Stomach (tissue), 9 donors: Measurements from ENCODE around the gene MYO9B. TPM values are rescaled to one million over a fixed set of nuclear protein-coding genes. Genes with fewer than 3 reads are reported as not detected.
A peak's percentile ranks its signal among the peaks of the same experiment; 100 is the strongest.

ENCODE experiments used
- DNase-seq, 2 donors: peaks; one replicate each; pipeline versions ENCODE4 v3.0.0 to v3.0.0-alpha.2; 2013 to 2019
- H3K27ac ChIP-seq, 5 donors: fragments of 200-600 bp in 4 of 5; sonication (generic) in 4 of 5; one replicate each; pipeline ENCODE4 v1.5.1; 2013 to 2019; ENCODE audit warnings: mild to moderate bottlenecking in 1 of 5, moderate library complexity in 1 of 5
- H3K27me3 ChIP-seq, 3 donors: fragments of 200-600 bp; sonication (generic); one replicate each; pipeline ENCODE4 v1.5.1; 2017 to 2019; ENCODE audit warnings: mixed run types in 1 of 3
- H3K36me3 ChIP-seq, 4 donors: fragments of 200-600 bp; sonication (generic); 1 replicate in 3 of 4; 2 replicates in 1 of 4; pipeline ENCODE4 v1.5.1; 2016 to 2019
- H3K4me1 ChIP-seq, 4 donors: fragments of 200-600 bp; sonication (generic); one replicate each; pipeline ENCODE4 v1.5.1; 2016 to 2019
- H3K4me3 ChIP-seq, 4 donors: fragments of 200-600 bp; sonication (generic) in 3 of 4; one replicate each; pipeline ENCODE4 v1.5.1; 2016 to 2019; ENCODE audit warnings: mild to moderate bottlenecking in 1 of 4
- H3K9me3 ChIP-seq, 4 donors: fragments of 200-600 bp; sonication (generic); one replicate each; pipeline ENCODE4 v1.5.1; 2016 to 2019
- EP300 ChIP-seq: sonication (generic); formaldehyde crosslinking; IDR thresholded peaks from one replicate; pipeline ENCODE4 v1.6.1; 2017; ENCODE audit warnings: antibody characterized with exemption
- POLR2A ChIP-seq, 4 donors: fragments of 450-650 bp; IDR thresholded peaks; one replicate each; pipeline ENCODE4 v1.6.1; 2016; ENCODE audit warnings: antibody characterized with exemption in 4 of 4, control low read depth in 2 of 4, mild to moderate bottlenecking in 1 of 4, moderate library complexity in 1 of 4
- POLR2AphosphoS5 ChIP-seq, 3 donors: sonication (generic); formaldehyde crosslinking; IDR thresholded peaks; one replicate each; pipeline ENCODE4 v1.6.1; 2016; ENCODE audit warnings: antibody characterized with exemption in 3 of 3
- WGBS, 5 donors: extraction: QIAGEN DNeasy Blood & Tissue Kit in 3 of 5; methylation state at CpG; one replicate each; pipeline versions ENCODE4 v1.1.5 to v1.1.7; 2013 to 2018; 5-methylcytosine and 5-hydroxymethylcytosine counted together
- intact Hi-C: fragments of 100-400 bp; cut with DNase I; formaldehyde crosslinking; loops from one replicate; pipeline ENCODE4 v1.15.1; 2023; ENCODE audit warnings: low total_unique reads
- polyA plus RNA-seq, 3 donors: library from polyadenylated mRNA; stranded (reverse); fragments of 200-250 nt; gene quantifications; one replicate each; pipeline ENCODE4 v1.2.3, GENCODE V29; 2013
- total RNA-seq, 5 donors: library from RNA; depleted of rRNA; stranded (reverse); fragments of >200 nt; gene quantifications; one replicate each; pipeline versions ENCODE4 v1.1.0 to v1.2.3, GENCODE V29; 2014 to 2016
- TF ChIP-seq, protein P1 (sequence below), 7 experiments: fragments of 450-650 bp in 4 of 7; fragments of 200-600 bp in 3 of 7; sonication (generic) in 3 of 7; IDR thresholded peaks; one replicate each; pipeline ENCODE4 v1.5.1; 2016 to 2019; ENCODE audit warnings: antibody characterized with exemption in 7 of 7, control low read depth in 2 of 7, mild to moderate bottlenecking in 1 of 7
- donor health status: healthy with polysubstance abuse.
- donor health status: Bipolar disorder and iron deficiency.
- donor health status: healthy.

Gene MYO9B
- total and polyA plus RNA-seq, 8 donors = 30.2 to 265 (median 62.5) TPM

DNA sequence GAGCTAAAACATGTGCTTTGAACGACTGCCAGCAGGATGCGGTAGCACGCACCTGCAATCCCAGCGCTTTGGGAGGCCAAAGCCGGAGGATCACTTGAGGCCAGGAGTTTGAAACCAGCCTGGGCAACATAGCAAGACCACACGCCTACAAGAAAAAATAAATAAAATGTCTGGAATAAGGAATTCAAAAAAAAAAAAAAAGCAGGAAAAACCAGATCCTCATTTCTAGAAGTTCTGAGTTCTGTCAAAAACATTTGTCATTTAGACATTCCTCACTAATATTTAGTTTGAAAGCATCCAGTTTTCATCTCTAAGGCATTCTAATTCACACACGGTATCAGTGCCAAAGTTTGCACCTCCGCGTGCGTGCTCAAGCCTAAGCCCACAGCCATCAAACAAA lies 102.7 kb downstream of the MYO9B start:
- Histone ChIP-seq H3K27ac (no peak overlapping the region), H3K4me1 (peaks cover 0 to 6% (median 0%) of the 10 kb centered on the region in 4 donors), H3K27me3 (no peaks in the 10 kb centered on the region), H3K36me3 (peaks cover 51 to 97% (median 92%) of the 10 kb centered on the region in 4 donors), H3K9me3 (no peaks in the 10 kb centered on the region), H3K4me3 (no peak overlapping the region)
- no peak for DNase-seq
- 89 to 97% (median 95%) methylated on average over 10 of the region's 10 CpGs for WGBS, 5 donors
- intact Hi-C loops = no loop called here
- TF ChIP-seq, protein P1, sequence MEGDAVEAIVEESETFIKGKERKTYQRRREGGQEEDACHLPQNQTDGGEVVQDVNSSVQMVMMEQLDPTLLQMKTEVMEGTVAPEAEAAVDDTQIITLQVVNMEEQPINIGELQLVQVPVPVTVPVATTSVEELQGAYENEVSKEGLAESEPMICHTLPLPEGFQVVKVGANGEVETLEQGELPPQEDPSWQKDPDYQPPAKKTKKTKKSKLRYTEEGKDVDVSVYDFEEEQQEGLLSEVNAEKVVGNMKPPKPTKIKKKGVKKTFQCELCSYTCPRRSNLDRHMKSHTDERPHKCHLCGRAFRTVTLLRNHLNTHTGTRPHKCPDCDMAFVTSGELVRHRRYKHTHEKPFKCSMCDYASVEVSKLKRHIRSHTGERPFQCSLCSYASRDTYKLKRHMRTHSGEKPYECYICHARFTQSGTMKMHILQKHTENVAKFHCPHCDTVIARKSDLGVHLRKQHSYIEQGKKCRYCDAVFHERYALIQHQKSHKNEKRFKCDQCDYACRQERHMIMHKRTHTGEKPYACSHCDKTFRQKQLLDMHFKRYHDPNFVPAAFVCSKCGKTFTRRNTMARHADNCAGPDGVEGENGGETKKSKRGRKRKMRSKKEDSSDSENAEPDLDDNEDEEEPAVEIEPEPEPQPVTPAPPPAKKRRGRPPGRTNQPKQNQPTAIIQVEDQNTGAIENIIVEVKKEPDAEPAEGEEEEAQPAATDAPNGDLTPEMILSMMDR (IDR thresholded peaks at IDR 0.05) = no peak
- TF ChIP-seq POLR2AphosphoS5 (IDR thresholded peaks at IDR 0.05) (no peak), POLR2A (IDR thresholded peaks at IDR 0.05) (no peak), EP300 (no peak)

DNA sequence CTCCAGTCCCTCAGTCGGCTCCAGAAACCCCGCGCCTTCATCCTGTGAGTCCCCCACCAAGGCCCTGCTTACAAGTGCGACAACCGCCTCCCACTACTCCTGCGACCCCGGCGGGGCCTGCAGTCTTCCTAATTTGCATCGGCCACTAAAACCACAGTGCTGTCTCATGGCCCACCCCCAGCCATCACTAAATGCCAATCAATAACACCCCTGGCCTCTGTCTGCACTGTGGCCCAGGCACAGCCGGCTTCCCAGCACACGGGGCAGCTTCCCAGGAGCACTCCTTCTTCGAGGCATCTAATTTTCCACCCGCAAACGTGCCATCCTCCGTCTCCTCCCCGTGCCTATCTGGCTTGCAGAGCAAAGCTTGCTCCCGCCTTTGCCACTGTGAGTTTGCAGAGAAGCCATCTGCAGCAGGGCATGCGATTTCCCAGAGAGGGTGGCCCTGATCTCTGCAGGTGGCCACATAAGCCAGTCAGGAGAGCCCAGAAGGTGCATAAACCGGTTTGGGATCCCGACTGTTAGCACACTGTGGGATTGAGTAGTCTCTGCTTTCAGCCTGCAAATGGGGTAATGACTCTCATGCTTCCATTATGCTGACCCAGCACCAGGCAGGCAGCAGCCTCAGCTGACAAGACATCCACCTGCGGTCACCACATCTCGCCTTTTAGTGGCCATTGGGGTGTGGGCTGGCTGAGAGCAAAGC lies 105.6 kb downstream of the MYO9B start:
- Histone ChIP-seq H3K4me1 (peaks cover 0 to 6% (median 0%) of the 10 kb centered on the region in 4 donors), H3K27me3 (no peaks in the 10 kb centered on the region), H3K36me3 (peaks cover 38 to 97% (median 91%) of the 10 kb centered on the region in 4 donors), H3K27ac (no peak overlapping the region), H3K9me3 (no peaks in the 10 kb centered on the region), H3K4me3 (no peak overlapping the region)
- TF ChIP-seq EP300 (no peak), POLR2A (IDR thresholded peaks at IDR 0.05) (no peak), POLR2AphosphoS5 (IDR thresholded peaks at IDR 0.05) (no peak)
- TF ChIP-seq, protein P1 (IDR thresholded peaks at IDR 0.05) = no peak
- DNase-seq = no peak
- intact Hi-C loops = no loop called here
- WGBS, 5 donors = 74 to 82% (median 77%) methylated on average over 22 of the region's 22 CpGs

DNA sequence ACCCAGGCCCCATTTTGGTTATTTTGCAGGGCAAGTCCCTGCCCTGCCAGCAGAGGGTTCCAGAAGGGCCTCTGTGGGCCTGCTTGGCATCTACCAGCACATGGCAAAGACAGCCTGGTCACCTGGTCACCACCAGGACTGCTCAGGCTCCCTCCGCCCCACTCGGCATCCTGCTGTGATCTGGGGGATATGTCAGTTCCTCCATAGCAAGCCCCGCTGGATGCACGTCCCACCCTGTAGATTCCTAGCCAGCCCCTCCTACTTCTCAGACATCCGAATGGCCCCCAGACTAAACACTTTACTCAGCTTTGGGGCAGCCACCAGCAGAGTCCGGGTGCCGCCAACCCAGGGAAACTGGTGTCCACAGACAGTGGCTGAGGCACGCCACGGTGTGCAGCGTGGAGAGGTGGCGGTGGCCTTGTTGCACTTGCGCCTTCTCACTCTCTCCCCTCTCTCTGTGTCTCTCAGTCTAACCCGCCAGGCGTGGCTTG lies 107.7 kb downstream of the MYO9B start:
- TF ChIP-seq EP300 (no peak), POLR2A (IDR thresholded peaks at IDR 0.05) (no peak), POLR2AphosphoS5 (IDR thresholded peaks at IDR 0.05) (no peak)
- TF ChIP-seq, protein P1 (IDR thresholded peaks at IDR 0.05) = no peak
- 78 to 90% (median 82%) methylated on average over 14 of the region's 14 CpGs for WGBS, 5 donors
- Histone ChIP-seq H3K27ac (peak overlapping the region in 2 of 5 donors; percentile 38 to 49), H3K36me3 (peaks cover 27 to 97% (median 91%) of the 10 kb centered on the region in 4 donors), H3K9me3 (no peaks in the 10 kb centered on the region), H3K4me1 (peaks cover 0 to 6% (median 0%) of the 10 kb centered on the region in 4 donors), H3K4me3 (no peak overlapping the region), H3K27me3 (no peaks in the 10 kb centered on the region)
- intact Hi-C loops = no loop called here
- DNase-seq = no peak

DNA sequence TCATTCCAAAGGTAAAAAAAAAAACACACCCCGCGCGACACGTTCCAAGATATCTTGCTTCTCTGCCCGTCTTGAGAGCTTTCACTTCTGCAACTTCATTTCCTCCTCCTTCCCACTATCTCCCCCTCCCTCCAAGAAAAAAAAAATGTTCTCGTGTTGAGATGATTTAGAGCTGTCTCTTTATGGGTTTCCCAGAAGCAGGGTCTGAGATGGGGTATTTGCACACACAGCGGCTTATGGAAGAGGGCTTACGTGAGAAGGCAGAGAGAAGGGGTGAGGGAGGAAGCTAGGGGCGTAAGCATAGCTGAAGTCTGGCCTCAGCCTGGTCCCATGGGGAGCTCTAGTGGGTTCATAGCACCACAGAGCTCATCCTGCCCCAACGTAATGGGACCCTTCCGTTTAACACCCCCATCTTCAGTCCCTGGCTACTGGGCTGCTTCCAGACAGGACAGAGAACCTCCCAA lies 108.3 kb downstream of the MYO9B start:
- TF ChIP-seq, protein P1 (IDR thresholded peaks at IDR 0.05) = no peak
- no peak for TF ChIP-seq POLR2A (IDR thresholded peaks at IDR 0.05)
- TF ChIP-seq EP300 = no peak
- no peak for TF ChIP-seq POLR2AphosphoS5 (IDR thresholded peaks at IDR 0.05)
- H3K4me1 ChIP-seq = peaks cover 0 to 6% (median 0%) of the 10 kb centered on the region in 4 donors
- intact Hi-C loops = no loop called here
- peak overlapping the region in 2 of 5 donors; percentile 38 to 49 for H3K27ac ChIP-seq
- no peak for DNase-seq
- H3K9me3 ChIP-seq = no peaks in the 10 kb centered on the region
- 70 to 80% (median 76%) methylated on average over 11 of the region's 11 CpGs for WGBS, 5 donors
- peaks cover 31 to 97% (median 91%) of the 10 kb centered on the region in 4 donors for H3K36me3 ChIP-seq
- no peak overlapping the region for H3K4me3 ChIP-seq
- no peaks in the 10 kb centered on the region for H3K27me3 ChIP-seq
